HEK293 (cell line): ENCODE measurements around the gene PDYN.

Experiments used
- CTCF ChIA-PET: fragments of 350-600 bp; formaldehyde crosslinking; extraction: SDS; loops from one replicate; lab custom pipeline; 2021; ENCODE audit warnings: antibody characterized with exemption; lab: Yijun Ruan, JAX
- POLR2A ChIA-PET: fragments of 300-600 bp; formaldehyde crosslinking; extraction: SDS; loops from one replicate; lab custom pipeline; 2020; ENCODE audit warnings: antibody characterized with exemption, inconsistent platforms; lab: Yijun Ruan, JAX
- H3K27ac ChIP-seq: fragments of 200-500 bp; sonication (Bioruptor generic); 2 replicates; pipeline ENCODE4 v1.5.1; 2014; ENCODE audit warnings: low read depth, low read length, control low read depth, inconsistent platforms; ENCODE audit errors: extremely low read depth
- H3K36me3 ChIP-seq, 2 experiments: fragments of 200-500 bp in 1 of 2; sonication (Bioruptor generic) in 1 of 2; 1 replicate in 1 of 2; 2 replicates in 1 of 2; pipeline ENCODE4 v1.5.1; 2014 to 2017; ENCODE audit warnings: inconsistent platforms in 2 of 2, low read length in 2 of 2; ENCODE audit not compliant: control insufficient read depth in 2 of 2, insufficient read depth in 1 of 2
- H3K4me1 ChIP-seq: fragments of 200-500 bp; sonication (Bioruptor generic); 2 replicates; pipeline ENCODE4 v1.5.1; 2014; ENCODE audit warnings: mild to moderate bottlenecking, low read length, inconsistent platforms; ENCODE audit not compliant: control insufficient read depth, insufficient read depth
- H3K4me3 ChIP-seq: 2 replicates; pipeline ENCODE4 v1.5.1; 2011; ENCODE audit warnings: low read depth, mild to moderate bottlenecking, control low read depth, low read length, moderate library complexity
- H3K9me3 ChIP-seq: fragments of 200-500 bp; sonication (Bioruptor generic); 2 replicates; pipeline ENCODE4 v1.5.1; 2014; ENCODE audit warnings: low read depth, low read length, inconsistent platforms; ENCODE audit not compliant: control insufficient read depth, insufficient read depth
- EGR2 ChIP-seq: fragments of 450-650 bp; formaldehyde crosslinking; IDR thresholded peaks from 2 replicates; pipeline ENCODE4 v1.5.1; 2016; ENCODE audit warnings: low read depth, missing biosample characterization, missing genetic modification characterization
- HIC1 ChIP-seq: fragments of 450-650 bp; formaldehyde crosslinking; IDR thresholded peaks from 2 replicates; pipeline ENCODE4 v1.5.1; 2016; ENCODE audit warnings: missing biosample characterization, missing genetic modification characterization
- IKZF3 ChIP-seq: fragments of 450-650 bp; IDR thresholded peaks from 2 replicates; pipeline ENCODE4 v1.5.0; 2018; ENCODE audit warnings: missing biosample characterization, mild to moderate bottlenecking, missing genetic modification characterization, moderate library complexity
- OSR2 ChIP-seq: fragments of 450-650 bp; formaldehyde crosslinking; IDR thresholded peaks from 2 replicates; pipeline ENCODE4 v1.5.1; 2016; ENCODE audit warnings: missing biosample characterization, missing genetic modification characterization
- OVOL3 ChIP-seq: fragments of 450-650 bp; formaldehyde crosslinking; IDR thresholded peaks from 2 replicates; pipeline ENCODE4 v1.5.1; 2016; ENCODE audit warnings: missing biosample characterization, missing genetic modification characterization
- PRDM4 ChIP-seq: fragments of 450-650 bp; formaldehyde crosslinking; IDR thresholded peaks from 2 replicates; pipeline ENCODE4 v1.5.1; 2017; ENCODE audit warnings: missing biosample characterization, missing genetic modification characterization
- SP3 ChIP-seq: fragments of 450-650 bp; formaldehyde crosslinking; IDR thresholded peaks from 2 replicates; pipeline ENCODE4 v1.5.1; 2016; ENCODE audit warnings: missing biosample characterization, missing genetic modification characterization
- TSHZ1 ChIP-seq: fragments of 450-650 bp; formaldehyde crosslinking; IDR thresholded peaks from 2 replicates; pipeline ENCODE4 v1.5.1; 2016; ENCODE audit warnings: missing biosample characterization, missing genetic modification characterization, borderline replicate concordance
- ZEB2 ChIP-seq: fragments of 450-650 bp; formaldehyde crosslinking; IDR thresholded peaks from 2 replicates; pipeline ENCODE4 v1.5.1; 2016; ENCODE audit warnings: missing biosample characterization, missing genetic modification characterization
- ZNF146 ChIP-seq: fragments of 450-650 bp; formaldehyde crosslinking; IDR thresholded peaks from 2 replicates; pipeline ENCODE4 v1.5.1; 2016; ENCODE audit warnings: missing biosample characterization, missing genetic modification characterization
- ZNF19 ChIP-seq: fragments of 450-650 bp; formaldehyde crosslinking; IDR thresholded peaks from 2 replicates; pipeline ENCODE4; 2016; ENCODE audit warnings: missing biosample characterization, missing genetic modification characterization, low read depth
- ZNF324 ChIP-seq: fragments of 450-650 bp; formaldehyde crosslinking; IDR thresholded peaks from 2 replicates; pipeline ENCODE4 v1.5.1; 2016; ENCODE audit warnings: missing biosample characterization, missing genetic modification characterization
- ZNF366 ChIP-seq: fragments of 450-650 bp; formaldehyde crosslinking; conservative IDR thresholded peaks from 2 replicates; pipeline ENCODE4 v1.5.1; 2016; ENCODE audit warnings: missing biosample characterization, missing genetic modification characterization
- ZNF660 ChIP-seq: fragments of 450-650 bp; IDR thresholded peaks from 2 replicates; pipeline ENCODE4 v1.5.1; 2018; ENCODE audit warnings: missing biosample characterization, mild to moderate bottlenecking, missing genetic modification characterization
- ZNF747 ChIP-seq: fragments of 450-650 bp; formaldehyde crosslinking; IDR thresholded peaks from 2 replicates; pipeline ENCODE4 v1.5.1; 2016; ENCODE audit warnings: missing biosample characterization, missing genetic modification characterization
- ZNF791 ChIP-seq: fragments of 450-650 bp; formaldehyde crosslinking; IDR thresholded peaks from 2 replicates; pipeline ENCODE4 v1.5.1; 2016; ENCODE audit warnings: missing biosample characterization, missing genetic modification characterization
- ZNF837 ChIP-seq: fragments of 450-650 bp; formaldehyde crosslinking; IDR thresholded peaks from 2 replicates; pipeline ENCODE4 v1.5.1; 2016; ENCODE audit warnings: missing biosample characterization, missing genetic modification characterization
- ZSCAN18 ChIP-seq: fragments of 450-650 bp; formaldehyde crosslinking; IDR thresholded peaks from 2 replicates; pipeline ENCODE4 v1.5.1; 2016; ENCODE audit warnings: missing biosample characterization, missing genetic modification characterization

Gene PDYN

GRCh38 chr20:1942486-1943274 lies 51.2 kb downstream of the PDYN start (continued):
- TF ChIP-seq HIC1 (tag by site-specific recombination) = no peak
- TF ChIP-seq TSHZ1 (tag by site-specific recombination) = no peak
- TF ChIP-seq ZNF837 (tag by site-specific recombination) = no peak
- TF ChIP-seq SP3 (tag by site-specific recombination) = no peak
- TF ChIP-seq ZNF660 (tag by site-specific recombination) = no peak
- no peak for TF ChIP-seq ZEB2 (tag by site-specific recombination)

GRCh38 chr20:1942061-1942460 lies 51.8 kb downstream of the PDYN start:
- Histone ChIP-seq H3K36me3 (peaks cover 0 to 4% of the 10 kb centered on the region in 2 experiments; a peak in 1 of 3 replicates), H3K4me3 (no peak overlapping the region), H3K4me1 (no peaks in the 10 kb centered on the region), H3K9me3 (no peaks in the 10 kb centered on the region), H3K27ac (no peak overlapping the region)
- POLR2A ChIA-PET = no interaction called here
- CTCF ChIA-PET = no interaction called here
- TF ChIP-seq PRDM4 (tag by site-specific recombination) = no peak
- no peak for TF ChIP-seq SP3 (tag by site-specific recombination)
- no peak for TF ChIP-seq EGR2 (tag by site-specific recombination)
- no peak for TF ChIP-seq TSHZ1 (tag by site-specific recombination)
- TF ChIP-seq ZNF19 (tag by site-specific recombination) = no peak
- TF ChIP-seq OVOL3 (tag by site-specific recombination) = no peak
- TF ChIP-seq ZNF747 (tag by site-specific recombination) = no peak
- TF ChIP-seq OSR2 (tag by site-specific recombination) = no peak
- no peak for TF ChIP-seq ZNF324 (tag by site-specific recombination)
- no peak for TF ChIP-seq ZNF366
- TF ChIP-seq IKZF3 (tag by site-specific recombination) = no peak
- no peak for TF ChIP-seq ZNF791 (tag by site-specific recombination)
- no peak for TF ChIP-seq ZSCAN18 (tag by site-specific recombination)
- no peak for TF ChIP-seq ZNF146 (tag by site-specific recombination)
